NCI-H146 treated with DMSO at 0.1 percent for 48 hours (cell line): ENCODE measurements around the gene TLCD5.
A peak's percentile ranks its signal among the peaks of the same experiment; 100 is the strongest.

Experiments
- DNase-seq: peaks from one replicate; lab custom pipeline; 2025; ENCODE audit not compliant: unreplicated experiment; lab: John Stamatoyannopoulos, UW

The TLCD5 gene

DNA sequence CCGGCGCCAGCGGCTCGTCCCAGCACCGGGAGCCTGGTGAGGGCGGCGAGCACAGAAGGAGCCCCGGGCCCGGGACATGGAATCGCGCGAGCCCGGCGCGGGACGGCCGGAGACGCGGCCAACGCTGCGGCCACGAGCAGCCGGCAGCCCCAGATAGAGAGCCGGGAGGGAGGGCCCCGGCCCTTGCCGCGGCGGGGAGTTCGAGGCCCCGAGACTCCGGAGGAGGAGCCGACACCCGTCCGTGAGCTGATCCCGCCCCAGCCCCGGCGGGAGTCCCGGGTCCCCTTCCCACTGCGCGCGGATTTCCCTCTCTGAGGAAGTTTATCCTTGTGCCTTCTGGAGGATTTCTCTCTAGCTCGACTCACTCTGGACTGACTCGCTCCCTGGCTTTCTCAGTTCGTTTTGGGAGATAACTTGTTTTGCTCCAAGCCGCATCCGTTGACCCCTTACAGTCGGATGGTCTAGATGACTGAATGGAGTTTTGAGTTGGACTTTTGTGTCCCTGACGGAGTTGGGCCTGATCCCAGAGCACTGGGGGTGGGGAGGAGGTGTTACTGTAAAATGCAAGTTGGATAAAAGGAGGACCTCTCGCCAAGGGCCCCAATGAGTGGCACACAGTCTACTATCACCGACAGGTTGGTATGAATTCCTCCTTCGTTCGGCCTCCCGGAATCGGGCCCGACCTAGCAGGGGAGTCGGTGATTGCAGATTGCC lies 11.7 kb downstream of the TLCD5 start:
- DNase-seq, result peak; percentile 22

DNA sequence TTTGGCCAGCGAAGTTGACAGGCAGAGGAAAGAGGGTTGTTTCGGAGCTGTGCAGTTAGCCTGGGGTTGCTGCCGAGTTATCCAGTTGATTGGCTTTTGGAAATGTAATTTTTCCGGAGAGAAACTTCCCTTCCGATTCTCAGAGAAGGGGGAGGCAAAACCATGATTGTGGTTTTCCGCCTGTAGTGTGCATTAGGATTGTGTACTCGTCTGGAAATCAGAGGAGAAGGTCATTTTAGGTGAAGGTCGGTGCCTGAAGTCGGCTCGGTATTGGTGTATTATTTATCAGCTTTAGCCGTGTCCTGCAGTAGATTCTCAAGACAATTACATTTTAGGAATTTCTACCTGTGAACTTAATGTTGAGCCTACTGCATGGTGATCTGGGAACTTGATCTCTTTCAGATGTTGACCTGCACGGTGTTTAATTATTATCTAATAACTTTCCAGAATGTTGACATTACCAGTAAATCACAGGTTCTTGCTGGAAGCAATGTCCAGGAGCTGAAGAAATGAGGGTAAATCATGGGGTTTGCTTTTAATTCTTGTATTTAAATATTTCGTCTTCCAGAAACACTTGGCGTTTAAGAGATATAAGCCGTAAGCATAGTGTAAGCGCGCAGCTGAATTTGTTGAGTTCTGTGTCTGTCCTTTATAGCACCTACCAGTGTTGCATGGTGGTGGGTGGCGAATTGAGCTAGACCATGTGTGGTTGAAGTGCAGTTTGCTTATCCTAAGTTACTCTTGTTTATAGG lies 12.4 kb downstream of the TLCD5 start:
- no peak for DNase-seq

DNA sequence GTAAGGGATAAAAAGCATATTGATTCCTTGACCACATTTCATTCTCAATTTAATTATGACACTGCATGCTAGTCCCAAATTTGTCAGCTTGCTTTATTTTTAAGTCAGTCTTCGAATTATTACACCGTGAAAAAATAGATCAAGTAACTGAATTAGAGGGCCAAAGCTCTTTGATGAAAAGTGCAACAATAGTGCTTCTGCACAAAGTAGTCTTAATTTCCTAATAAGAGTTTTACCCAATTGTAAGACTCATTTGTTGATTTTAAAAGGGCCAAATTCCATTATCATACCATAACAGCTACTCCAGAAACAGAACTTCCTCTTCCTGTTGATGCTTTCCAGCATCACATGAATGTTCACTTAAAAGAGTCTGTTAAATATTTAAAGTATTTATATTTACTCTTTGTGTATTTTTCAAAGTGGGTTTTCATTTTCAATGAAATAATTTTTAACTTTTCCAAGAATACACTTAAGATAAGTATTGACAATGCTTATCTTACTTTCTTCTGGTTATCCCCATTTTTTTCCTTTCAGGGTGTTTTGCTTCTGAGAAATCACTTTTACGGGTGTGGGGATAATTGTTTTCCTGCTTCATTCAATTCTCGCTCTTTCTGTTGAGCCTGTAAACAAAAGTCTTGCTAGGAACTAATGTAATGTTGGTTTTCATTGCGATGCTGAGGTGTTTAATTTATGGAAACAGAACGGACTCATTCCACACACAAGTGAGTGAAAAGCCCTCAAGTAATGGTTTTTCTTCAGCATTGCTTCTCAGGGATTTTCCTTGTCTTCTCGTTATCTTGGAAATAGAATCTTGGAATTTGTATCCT lies 13.2 kb downstream of the TLCD5 start:
- no peak for DNase-seq

DNA sequence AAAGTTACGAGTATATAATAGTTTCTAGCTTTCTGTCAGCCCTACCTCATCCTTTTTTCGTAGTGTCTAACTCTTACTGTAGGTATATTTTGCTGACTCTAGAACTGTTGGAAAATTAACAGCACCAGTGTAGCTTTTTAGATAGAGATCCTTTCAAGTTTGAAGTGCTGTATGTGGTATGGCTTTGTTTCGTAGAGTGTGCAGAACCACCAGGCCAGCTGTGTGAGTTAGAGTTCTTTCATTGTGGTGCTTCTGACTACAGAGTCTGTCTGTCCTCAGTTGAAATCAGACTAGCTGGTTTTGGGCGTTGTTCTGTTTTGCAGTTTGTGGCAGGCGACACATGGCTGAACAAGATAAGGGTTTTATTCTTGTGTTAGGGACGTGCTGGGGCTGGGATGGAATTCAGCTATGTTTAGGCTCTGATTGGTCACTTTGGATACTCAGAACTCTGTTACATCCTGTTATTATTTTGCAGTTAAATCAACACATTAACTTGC lies 14.3 kb downstream of the TLCD5 start:
- no peak for DNase-seq

DNA sequence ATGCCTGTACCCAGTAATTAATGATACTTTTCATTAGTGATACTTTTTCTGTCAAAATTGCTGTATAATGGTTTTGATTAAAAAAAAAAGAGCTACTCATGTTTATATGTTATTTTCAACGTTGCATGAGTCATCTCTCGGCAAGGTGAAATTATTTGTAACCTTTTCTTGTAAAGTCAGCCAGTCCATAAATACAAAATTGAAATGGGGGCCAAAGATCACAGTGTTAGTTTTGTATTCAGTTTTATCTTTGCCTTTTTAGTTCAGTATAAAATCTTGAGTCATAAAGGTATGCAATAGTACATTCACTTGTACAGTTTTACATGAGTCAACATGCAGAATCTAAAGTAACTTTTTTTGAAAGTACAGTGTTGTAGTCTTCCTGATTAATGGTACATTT lies 15.4 kb downstream of the TLCD5 start:
- DNase-seq, result no peak

DNA sequence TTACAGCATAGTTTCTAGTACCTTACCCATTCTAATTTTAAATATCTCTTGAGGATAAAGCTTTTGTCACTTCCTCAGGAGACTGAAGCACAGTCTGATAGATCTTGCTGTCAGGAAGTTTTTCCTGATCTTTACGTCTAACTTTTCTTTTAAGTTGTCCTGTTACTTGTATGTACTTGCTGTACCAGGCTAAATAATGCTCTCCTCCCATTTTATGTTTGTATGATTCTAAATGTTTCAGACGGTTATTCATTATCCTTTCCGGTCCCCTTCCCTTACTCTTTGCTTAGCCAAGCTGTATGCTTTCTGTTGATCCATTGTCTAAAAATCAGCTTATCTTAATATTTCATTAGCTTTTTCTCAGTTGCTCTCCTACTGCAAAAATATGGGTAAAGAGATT lies 17.1 kb downstream of the TLCD5 start:
- DNase-seq, result no peak

DNA sequence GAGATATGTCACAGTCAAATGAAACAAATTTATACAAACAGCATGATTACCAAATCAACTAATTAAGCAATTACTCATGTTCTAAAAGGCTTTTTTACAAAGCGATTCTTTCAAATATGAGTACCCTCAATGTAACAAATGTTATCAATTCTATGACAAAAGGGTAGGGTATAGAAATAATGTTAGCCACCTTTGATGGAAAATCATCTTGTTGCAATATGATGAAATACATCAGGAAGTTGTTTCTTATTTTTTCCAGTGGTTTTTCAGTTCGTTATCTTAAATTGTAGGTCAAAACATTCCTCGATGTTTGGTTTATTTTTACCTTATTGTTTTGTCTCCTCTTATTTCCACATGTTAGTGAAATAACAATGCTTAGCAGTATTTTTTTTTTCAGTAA lies 17.6 kb downstream of the TLCD5 start:
- no peak for DNase-seq

DNA sequence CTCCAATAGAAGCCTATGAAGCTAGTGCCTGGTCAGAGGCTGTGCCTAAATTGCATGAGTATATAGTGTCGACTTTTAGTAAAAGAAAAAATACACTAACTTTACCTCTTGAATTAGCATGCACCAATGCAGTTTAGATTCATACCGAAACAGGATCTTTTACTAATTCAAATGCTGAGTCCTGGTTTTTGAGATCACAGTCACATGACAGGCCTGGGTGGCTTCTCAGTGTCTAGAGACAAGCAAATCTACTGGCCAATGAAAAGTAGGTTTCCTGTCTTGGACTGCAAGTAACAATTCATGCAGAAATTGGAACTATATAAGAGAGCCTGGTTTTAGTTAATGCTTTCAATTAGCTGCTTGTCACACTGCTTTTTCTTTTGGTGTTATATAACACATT lies 18.3 kb downstream of the TLCD5 start:
- no peak for DNase-seq

DNA sequence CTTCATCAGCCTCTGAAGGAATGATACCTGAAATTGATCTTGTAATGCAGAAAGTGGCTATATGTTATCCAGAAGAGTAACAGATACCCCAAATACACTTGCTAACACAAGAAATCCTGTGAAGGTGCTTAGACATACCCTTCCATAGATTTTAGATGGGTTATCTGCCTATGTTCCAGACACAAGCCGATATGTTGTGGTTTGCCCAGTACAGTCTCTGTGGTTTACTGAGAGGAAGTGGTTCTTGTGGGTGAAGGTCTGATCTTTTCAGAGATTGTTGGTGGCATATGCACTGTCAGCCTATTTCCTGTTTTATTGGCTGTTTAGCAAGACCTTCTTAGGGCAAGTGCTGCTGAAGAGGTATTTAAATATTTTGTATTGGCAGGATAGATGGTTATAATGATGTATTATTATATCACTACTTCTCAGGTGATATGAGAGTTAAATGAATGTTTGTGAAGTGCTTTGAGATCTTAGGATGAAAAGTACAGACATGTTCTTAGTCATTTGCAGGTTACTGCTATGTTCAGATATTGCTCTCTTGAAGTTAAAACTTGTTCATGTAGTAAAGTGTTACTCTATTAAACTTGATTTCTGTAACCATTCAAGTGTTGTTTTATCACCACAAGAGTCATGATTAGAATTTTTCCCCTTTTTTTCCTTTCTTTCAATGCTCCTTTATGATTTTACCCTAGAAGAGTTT lies 19.4 kb downstream of the TLCD5 start:
- no peak for DNase-seq

DNA sequence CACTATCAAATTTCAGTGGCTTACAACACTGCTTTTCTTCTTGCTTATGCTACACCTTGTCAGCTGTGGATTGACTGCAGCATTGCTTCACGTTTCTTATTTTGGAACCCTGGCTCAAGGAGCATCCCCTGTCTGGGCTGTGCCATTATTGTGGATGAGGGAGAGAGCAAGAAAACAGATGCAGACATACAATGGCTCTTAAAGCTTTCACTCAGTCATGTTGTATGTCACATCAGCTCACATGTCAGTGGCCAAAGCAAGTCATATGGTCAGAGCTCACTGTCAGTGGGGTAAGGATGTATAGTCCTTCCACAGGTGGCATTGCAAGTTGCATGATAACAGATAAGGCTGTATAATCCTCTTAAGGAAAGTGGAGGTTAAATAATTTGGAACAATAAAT lies 21.1 kb downstream of the TLCD5 start:
- no peak for DNase-seq

DNA sequence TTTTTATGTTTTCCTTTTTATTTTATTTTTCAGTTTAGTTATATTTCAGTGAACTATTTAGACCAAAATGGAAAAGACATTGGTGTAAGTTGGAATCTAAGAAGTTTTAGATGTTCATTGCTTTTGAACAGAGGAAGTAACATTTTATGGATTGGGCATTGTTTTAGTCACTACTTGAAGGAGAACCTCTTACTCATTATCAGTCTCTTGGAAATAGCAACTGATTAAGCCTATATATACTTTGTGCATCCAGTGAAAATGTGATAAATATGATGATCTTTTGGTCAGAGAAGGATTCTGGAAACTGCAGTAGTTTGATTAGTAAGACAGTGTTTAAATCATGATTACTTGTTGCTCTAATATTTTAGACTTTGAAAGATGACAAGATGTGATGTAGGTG lies 25.5 kb downstream of the TLCD5 start:
- no peak for DNase-seq

DNA sequence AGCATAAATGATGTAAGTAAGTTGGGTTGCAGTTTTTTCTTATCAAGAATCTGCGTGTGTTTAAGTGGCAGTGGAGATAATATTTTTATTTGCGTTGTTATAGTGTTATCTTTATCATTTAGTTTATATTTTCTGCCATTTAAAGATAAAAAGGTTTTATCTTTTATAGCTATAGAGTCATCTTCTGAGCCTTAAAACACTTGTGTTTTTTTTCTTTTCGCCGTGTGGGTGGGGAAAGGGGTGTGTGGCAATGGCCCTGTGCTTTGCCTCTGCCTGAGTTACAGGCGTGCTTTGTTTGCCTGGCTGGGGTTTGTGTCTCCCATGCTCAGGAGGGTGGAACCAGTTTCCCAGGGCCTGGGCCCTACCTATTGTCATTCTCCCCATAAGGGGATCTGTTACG lies 27.3 kb downstream of the TLCD5 start:
- DNase-seq, result no peak

DNA sequence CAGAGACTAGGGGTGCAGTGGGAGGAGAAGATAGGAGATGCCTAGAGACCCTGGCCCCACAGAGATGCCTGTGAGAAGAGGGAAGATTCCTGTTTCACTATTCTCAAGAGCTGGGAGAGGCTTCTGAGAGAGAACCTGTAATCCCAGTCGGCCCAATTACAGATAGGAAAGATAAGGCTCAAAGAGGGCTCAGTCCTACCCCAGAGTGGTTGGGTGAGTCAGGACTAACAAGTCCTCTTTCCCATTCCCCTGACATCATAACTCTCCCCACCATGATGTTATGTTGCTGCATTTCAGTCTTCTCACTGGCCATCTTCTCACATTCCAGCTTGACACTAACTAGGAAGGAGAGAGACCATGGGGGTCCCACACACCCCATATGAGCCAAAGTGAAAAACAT lies 29.0 kb downstream of the TLCD5 start:
- DNase-seq, result no peak

DNA sequence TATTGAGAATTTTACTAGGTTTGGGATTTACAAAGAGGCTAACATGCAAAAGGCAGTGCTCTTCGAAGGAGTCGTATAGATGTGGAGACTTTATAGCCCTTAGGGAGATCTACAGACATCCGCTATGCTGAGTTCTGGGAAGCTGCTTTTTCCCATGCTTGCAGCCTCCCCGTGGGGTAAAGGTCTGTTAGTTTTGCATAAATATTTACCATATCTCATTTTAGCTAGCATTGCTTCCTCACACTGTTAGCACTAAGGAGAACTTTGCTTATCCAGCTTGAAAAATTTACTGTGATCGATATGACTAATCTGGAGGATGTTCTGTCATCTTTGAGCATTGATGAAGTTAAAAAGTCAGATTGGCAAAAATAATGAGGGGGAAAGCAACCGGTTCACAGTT lies 29.7 kb downstream of the TLCD5 start:
- DNase-seq, result no peak

DNA sequence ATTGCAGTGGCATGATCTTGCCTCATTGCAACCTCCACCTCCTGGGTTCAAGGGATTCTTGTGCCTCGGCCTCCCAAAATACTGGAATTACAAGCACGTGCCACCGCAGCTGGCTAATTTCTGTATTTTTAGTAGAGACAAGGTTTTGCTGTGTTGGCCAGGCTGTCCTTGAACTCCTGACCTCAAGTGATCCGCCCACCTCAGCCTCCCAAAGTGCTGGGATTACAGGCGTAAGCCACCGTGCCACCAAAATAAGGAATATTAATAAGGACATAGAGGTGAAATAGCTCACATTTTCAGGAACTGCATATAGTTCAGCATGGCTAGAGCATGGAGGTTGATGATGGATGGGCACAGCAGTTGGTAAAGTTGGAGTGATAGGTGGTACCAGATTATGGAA lies 32.5 kb downstream of the TLCD5 start:
- no peak for DNase-seq

DNA sequence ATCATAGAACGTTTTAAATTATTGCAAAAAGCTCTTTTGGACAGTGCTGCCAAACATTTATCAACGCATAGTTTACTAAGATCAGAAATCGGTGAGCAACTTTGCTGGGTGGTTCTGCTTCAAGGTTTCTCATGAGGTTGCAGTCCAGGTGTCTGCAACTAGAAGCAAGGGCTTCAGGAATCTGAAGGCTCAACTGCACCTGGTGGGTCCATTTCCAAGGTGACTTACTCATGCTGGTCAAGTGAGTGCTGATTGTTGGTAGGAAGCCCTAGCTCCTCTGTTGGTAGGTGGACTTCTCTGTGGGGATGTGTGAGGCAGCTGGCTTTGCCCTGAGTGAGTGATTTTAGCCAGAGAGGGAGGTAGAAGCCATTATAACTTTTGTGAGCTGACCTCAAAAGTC lies 33.6 kb downstream of the TLCD5 start:
- no peak for DNase-seq

DNA sequence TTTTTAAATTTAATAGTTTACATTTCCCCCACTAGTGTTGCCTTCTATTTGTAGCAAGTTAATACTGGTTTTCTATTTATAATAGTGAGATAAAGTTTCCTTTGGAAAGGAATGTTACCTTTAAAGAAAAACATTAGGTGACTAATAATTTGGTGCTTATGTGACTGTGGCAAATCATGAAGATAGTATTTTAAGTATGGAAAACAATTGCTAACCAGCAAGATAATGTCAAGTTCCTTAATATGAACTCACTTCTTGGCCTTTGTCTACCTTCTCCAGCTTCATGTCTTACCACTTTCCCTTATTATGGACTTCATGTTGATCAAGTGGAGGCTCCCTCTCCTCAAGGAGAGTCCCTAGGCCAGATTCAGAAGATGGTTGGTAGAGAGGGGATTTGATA lies 38.3 kb downstream of the TLCD5 start:
- no peak for DNase-seq

DNA sequence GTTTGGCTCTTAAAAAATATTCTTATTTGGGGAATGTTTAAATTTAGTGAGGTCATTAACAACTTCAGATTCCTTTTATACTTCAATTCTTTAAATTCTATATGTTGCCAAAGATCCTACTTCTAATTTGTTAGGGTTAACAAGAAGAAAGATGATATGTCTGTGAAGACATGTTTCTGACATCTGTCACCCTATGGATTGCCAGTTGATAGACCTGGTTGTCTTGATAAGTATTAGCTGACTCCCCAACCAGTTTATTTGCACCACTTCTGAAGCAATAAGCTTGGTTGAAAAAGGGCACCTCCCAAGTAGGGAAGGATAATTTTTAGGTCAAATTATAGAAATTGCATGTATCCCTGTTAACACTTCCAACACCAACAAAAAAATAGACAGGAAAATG lies 40.4 kb downstream of the TLCD5 start:
- no peak for DNase-seq

DNA sequence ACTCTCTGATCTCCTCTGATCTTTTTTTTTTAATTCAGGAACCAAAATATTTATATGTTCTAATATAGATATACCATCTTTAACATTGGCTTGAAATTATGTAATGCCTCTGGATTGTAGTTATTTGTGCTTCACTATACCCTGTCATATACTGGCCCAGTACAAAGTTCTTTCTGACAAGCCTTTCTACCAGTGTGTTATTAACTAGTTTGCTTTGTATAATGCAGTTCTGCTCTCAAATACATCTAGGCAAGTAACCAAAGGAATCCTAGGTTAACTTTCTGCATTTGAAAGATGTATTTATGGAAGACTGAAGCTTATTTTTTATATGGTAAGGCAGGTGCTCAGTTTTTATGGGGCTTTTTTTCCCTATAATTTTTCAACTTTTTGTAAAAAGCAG lies 47.2 kb downstream of the TLCD5 start:
- DNase-seq, result no peak

DNA sequence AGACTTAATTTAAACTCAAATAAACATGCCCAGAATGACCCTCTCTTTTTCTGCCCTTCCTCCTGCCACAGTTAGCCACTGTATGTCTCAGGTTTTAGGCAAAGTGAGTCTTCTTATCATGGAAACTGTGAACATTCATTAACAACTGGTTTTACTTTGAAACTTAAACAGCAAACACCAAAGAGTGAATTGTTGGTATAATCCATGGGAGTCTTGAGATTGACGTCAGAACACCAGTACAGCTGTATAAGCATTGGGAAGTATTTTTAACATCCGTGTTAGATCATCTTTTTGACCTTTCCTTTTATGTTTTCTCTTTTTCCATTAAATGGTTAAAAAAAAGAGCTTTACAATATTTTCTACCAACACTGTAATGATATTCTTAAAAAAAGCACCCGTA lies 50.0 kb downstream of the TLCD5 start:
- DNase-seq, result no peak

DNA sequence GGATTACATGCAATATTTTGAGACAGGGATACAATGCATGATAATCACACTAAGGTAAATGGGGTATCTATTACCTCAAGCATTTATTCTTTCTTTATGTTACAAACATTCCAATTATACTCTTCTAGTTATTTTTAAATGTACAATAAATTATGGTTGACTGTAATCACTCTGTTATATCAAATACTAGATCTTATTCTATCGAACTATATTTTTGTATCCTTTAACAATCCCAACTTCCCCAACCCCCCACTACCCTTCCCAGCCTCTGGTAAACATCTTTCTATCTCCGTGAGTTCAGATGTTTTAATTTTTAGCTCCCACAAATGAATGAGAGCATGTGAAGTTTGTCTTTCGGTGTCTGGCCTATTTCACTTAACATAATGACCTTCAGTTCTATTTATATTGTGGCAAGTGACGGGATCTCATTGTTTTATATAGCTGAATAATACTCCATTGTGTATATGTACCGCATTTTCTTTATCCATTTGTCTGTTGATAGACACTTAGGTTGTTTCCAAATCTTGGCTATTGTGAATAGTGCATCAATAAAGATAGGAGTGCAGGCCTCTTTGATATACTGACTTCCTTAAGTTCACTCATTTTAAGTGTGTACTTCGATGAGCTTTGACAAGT lies 51.6 kb downstream of the TLCD5 start:
- DNase-seq, result no peak
